ENCODE results near the gene OSGEP. TPM values are rescaled to one million over a fixed set of nuclear protein-coding genes. Genes with fewer than 3 reads are reported as not detected.
"Not testable (repeated sequence)": the region's sequence is repeated elsewhere in the genome, so short reads cannot be mapped to it uniquely, and the experiment has no call there.

OSGEP gene
- total RNA-seq, 2 experiments from 2014 or later, result 49.2 to 52.9 TPM

DNA sequence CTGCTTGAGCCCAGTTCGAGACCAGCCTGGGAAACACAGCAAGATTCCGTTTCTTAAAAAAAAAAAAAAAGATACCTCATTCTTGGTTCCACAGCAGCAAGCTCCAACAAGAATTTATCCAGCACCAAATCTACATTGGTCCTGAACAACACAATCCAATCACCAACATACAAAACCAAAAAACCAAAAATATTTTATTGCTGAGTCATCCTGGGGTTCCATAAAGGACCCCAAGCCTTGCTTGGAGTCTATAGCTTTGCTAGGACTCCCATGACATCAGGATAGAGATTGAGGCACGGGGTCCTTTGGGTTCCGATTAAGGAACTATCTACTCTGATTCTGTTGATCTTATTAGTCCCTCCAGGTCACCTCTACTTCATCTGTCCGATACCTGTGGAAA lies 7.7 kb downstream of the OSGEP start:
- Histone ChIP-seq H3K9me3 (ENCODE audit: control insufficient read depth in 1 of 2, insufficient read depth in 1 of 2, low read length in 2 of 2) (no peaks in the 10 kb centered on the region), H3K4me3 (ENCODE audit: low read length) (no peak overlapping the region), H3K27ac (ENCODE audit: low read depth in 1 of 2, low read length in 2 of 2) (no peak overlapping the region), H3K27me3 (ENCODE audit: control insufficient read depth in 1 of 2, insufficient read depth in 2 of 2, low read length in 2 of 2) (no peaks in the 10 kb centered on the region), H3K4me1 (ENCODE audit: insufficient read depth, low read length) (peaks cover under 1% of the 10 kb centered on the region), H3K36me3 (ENCODE audit: insufficient read depth, low read length) (peaks cover 65% of the 10 kb centered on the region)
- intact Hi-C loops (cut with DNase I, micrococcal nuclease), result no loop called here
- Mint-ChIP-seq H3K27ac (no peak overlapping the region), H3K9me3 (no peaks in the 10 kb centered on the region), H3K36me3 (ENCODE audit: low read depth) (peaks cover 11% of the 10 kb centered on the region), H3K4me3 (no peak overlapping the region), H3K4me1 (ENCODE audit: low read depth) (peaks cover 3% of the 10 kb centered on the region), H3K27me3 (no peaks in the 10 kb centered on the region)
- ATAC-seq (ENCODE audit: poor library complexity), result no peak
- ChIA-PET POLR2A (interaction anchor here (1.5 kb wide), 1 partner anchor 31 kb away, joined by 3 read pairs; no protein-coding TSS in a partner anchor), CTCF (no interaction called here)
- no peak for DNase-seq
- TF ChIP-seq, protein P1, sequence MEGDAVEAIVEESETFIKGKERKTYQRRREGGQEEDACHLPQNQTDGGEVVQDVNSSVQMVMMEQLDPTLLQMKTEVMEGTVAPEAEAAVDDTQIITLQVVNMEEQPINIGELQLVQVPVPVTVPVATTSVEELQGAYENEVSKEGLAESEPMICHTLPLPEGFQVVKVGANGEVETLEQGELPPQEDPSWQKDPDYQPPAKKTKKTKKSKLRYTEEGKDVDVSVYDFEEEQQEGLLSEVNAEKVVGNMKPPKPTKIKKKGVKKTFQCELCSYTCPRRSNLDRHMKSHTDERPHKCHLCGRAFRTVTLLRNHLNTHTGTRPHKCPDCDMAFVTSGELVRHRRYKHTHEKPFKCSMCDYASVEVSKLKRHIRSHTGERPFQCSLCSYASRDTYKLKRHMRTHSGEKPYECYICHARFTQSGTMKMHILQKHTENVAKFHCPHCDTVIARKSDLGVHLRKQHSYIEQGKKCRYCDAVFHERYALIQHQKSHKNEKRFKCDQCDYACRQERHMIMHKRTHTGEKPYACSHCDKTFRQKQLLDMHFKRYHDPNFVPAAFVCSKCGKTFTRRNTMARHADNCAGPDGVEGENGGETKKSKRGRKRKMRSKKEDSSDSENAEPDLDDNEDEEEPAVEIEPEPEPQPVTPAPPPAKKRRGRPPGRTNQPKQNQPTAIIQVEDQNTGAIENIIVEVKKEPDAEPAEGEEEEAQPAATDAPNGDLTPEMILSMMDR (IDR thresholded peaks at IDR 0.05), result no peak

DNA sequence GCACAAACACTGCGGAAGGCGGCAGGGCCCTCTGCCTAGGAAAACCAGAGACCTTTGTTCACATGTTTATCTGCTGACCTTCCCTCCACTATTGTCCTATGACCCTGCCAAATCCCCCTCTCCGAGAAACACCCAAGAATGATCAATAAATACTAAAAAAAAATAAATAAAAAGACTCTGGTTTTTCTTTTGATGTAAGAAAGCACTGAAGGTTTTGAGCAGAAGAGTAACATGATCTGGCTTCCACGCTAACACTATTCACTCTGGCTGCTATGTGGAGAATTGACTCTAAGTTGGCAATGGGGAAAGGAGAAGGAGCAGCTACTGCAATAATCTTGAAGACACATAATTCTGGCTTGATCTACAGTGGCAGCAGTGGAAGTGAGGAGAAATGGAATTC lies 11.0 kb downstream of the OSGEP start:
- peaks cover 21% of the 10 kb centered on the region for H3K4me1 ChIP-seq (ENCODE audit: insufficient read depth, low read length)
- H3K4me3 ChIP-seq (ENCODE audit: low read length); intact Hi-C loops (cut with DNase I, micrococcal nuclease); H3K4me3 Mint-ChIP-seq; H3K9me3 ChIP-seq (ENCODE audit: control insufficient read depth in 1 of 2, insufficient read depth in 1 of 2, low read length in 2 of 2); H3K9me3 Mint-ChIP-seq; H3K27me3 Mint-ChIP-seq; CTCF ChIA-PET; H3K36me3 Mint-ChIP-seq (ENCODE audit: low read depth); ATAC-seq (ENCODE audit: poor library complexity); H3K27ac ChIP-seq (ENCODE audit: low read depth in 1 of 2, low read length in 2 of 2); H3K27me3 ChIP-seq (ENCODE audit: control insufficient read depth in 1 of 2, insufficient read depth in 2 of 2, low read length in 2 of 2); POLR2A ChIA-PET; DNase-seq; H3K27ac Mint-ChIP-seq: not testable (repeated sequence)
- H3K36me3 ChIP-seq (ENCODE audit: insufficient read depth, low read length), result peaks cover 34% of the 10 kb centered on the region
- H3K4me1 Mint-ChIP-seq (ENCODE audit: low read depth), result peaks cover 22% of the 10 kb centered on the region

DNA sequence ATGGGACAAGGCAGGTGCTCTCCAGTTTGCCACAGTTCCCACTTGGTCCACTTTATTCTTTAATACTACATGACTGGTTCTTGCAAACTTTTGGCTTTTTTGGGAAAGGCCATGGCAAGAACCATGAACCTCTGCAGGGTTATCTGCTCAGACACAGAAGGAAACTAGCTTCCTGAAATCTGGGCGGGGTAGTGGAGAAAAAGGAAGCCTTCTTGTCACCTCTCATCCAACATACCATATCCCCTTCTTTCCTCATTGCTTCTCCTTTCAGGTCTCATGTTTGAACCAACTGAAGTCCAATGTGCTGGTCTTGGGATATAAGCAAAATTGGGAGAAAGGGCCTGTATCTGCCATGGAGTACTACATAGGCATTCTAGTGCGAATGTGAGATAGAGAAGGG lies 13.2 kb downstream of the OSGEP start:
- H3K36me3 ChIP-seq (ENCODE audit: insufficient read depth, low read length), result peaks cover 12% of the 10 kb centered on the region
- Mint-ChIP-seq H3K27me3 (no peaks in the 10 kb centered on the region), H3K27ac (peak overlapping the region; percentile 85), H3K9me3 (no peaks in the 10 kb centered on the region), H3K4me3 (no peak overlapping the region), H3K36me3 (ENCODE audit: low read depth) (no peaks in the 10 kb centered on the region), H3K4me1 (ENCODE audit: low read depth) (peaks cover 22% of the 10 kb centered on the region)
- no peaks in the 10 kb centered on the region for H3K9me3 ChIP-seq (ENCODE audit: control insufficient read depth in 1 of 2, insufficient read depth in 1 of 2, low read length in 2 of 2)
- peaks cover 21% of the 10 kb centered on the region for H3K4me1 ChIP-seq (ENCODE audit: insufficient read depth, low read length)
- CTCF ChIA-PET, result no interaction called here
- intact Hi-C loops (cut with DNase I, micrococcal nuclease), result no loop called here
- DNase-seq (no peak), ATAC-seq (ENCODE audit: poor library complexity) (no peak)
- no peaks in the 10 kb centered on the region for H3K27me3 ChIP-seq (ENCODE audit: control insufficient read depth in 1 of 2, insufficient read depth in 2 of 2, low read length in 2 of 2)
- no peak overlapping the region for H3K4me3 ChIP-seq (ENCODE audit: low read length)
- H3K27ac ChIP-seq (ENCODE audit: low read depth in 1 of 2, low read length in 2 of 2), result no peak overlapping the region
- POLR2A ChIA-PET, result interaction anchor here (0.6 to 1.1 kb wide), 2 partner anchors 14 to 20 kb away, joined by 4 read pairs; partner anchors contain the start of genes APEX1 and PIP4P1
- TF ChIP-seq, protein P1 (IDR thresholded peaks at IDR 0.05), result no peak

DNA sequence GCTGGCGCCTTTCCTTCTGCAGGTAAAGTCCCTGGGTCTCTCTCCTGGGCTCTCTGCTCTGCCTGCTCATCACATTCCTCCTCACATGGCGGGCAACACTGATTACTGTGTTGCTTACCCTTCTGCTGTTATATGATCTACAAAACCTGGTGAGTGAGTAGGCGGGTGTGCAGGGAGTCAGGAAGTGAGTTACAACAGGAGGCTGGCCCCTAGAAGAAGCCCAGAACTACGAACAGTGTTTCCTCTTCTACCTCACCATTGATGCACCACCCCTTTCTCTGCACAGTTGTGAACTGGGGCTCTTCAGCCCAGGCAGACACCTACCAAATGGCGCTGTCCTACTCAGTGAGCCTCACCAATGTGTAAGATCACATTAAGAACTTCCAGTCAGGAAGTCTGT lies 13.7 kb downstream of the OSGEP start:
- intact Hi-C loops (cut with DNase I, micrococcal nuclease), result no loop called here
- H3K27me3 Mint-ChIP-seq, result no peaks in the 10 kb centered on the region
- no peaks in the 10 kb centered on the region for H3K27me3 ChIP-seq (ENCODE audit: control insufficient read depth in 1 of 2, insufficient read depth in 2 of 2, low read length in 2 of 2)
- H3K36me3 Mint-ChIP-seq (ENCODE audit: low read depth), result no peaks in the 10 kb centered on the region
- no peaks in the 10 kb centered on the region for H3K9me3 ChIP-seq (ENCODE audit: control insufficient read depth in 1 of 2, insufficient read depth in 1 of 2, low read length in 2 of 2)
- H3K36me3 ChIP-seq (ENCODE audit: insufficient read depth, low read length), result peaks cover 7% of the 10 kb centered on the region
- peak in 9 of 14 experiments; percentile 8 to 54 (median 34) for DNase-seq
- TF ChIP-seq, protein P1 (IDR thresholded peaks at IDR 0.05), result no peak
- ChIA-PET POLR2A (interaction anchor here (1.4 kb wide), 1 partner anchor 20 kb away, joined by 4 read pairs; the partner anchor contains the start of gene PIP4P1), CTCF (no interaction called here)
- no peaks in the 10 kb centered on the region for H3K9me3 Mint-ChIP-seq
- ATAC-seq (ENCODE audit: poor library complexity), result peak; percentile 98
- no peak overlapping the region for H3K4me3 ChIP-seq (ENCODE audit: low read length)
- peaks cover 22% of the 10 kb centered on the region for H3K4me1 Mint-ChIP-seq (ENCODE audit: low read depth)
- no peak overlapping the region for H3K27ac ChIP-seq (ENCODE audit: low read depth in 1 of 2, low read length in 2 of 2)
- H3K4me1 ChIP-seq (ENCODE audit: insufficient read depth, low read length), result peaks cover 21% of the 10 kb centered on the region
- H3K4me3 Mint-ChIP-seq, result peak overlapping the region; percentile 30
- peak overlapping the region; percentile 85 for H3K27ac Mint-ChIP-seq

Data from CD4-positive, alpha-beta T cell (primary cell).